RWPE2 (cell line): ENCODE data around the gene RAPGEF4.

Experiments used
- ATAC-seq: fragments of 200-7000 bp; cut with Tn5 transposase; 3 replicates; pipeline ENCODE4 v1.9.1; 2021; ENCODE audit warnings: low read depth
- DNase-seq: peaks from one replicate; pipeline ENCODE4 v3.0.0-alpha.2; 2020; ENCODE audit warnings: low spot score
- H3K27ac ChIP-seq: fragments of 450-650 bp; 2 replicates; pipeline ENCODE4 v1.5.1; 2017; ENCODE audit warnings: mild to moderate bottlenecking; ENCODE audit not compliant: poor library complexity, severe bottlenecking
- H3K27me3 ChIP-seq: fragments of 250-450 bp; sonication (Bioruptor Pico); 2 replicates; pipeline ENCODE4 v1.5.1; 2021; ENCODE audit warnings: mild to moderate bottlenecking, moderate library complexity; ENCODE audit not compliant: insufficient read depth, poor library complexity, severe bottlenecking
- H3K36me3 ChIP-seq: fragments of 250-450 bp; sonication (Bioruptor Pico); 2 replicates; pipeline ENCODE4 v1.5.1; 2020; ENCODE audit warnings: low read depth, mild to moderate bottlenecking, moderate library complexity
- H3K4me1 ChIP-seq: fragments of 250-450 bp; sonication (Bioruptor Pico); 2 replicates; pipeline ENCODE4 v1.5.1; 2021; ENCODE audit warnings: mild to moderate bottlenecking, moderate library complexity; ENCODE audit not compliant: insufficient read depth, poor library complexity, severe bottlenecking
- H3K4me3 ChIP-seq: fragments of 250-450 bp; sonication (Bioruptor Pico); 2 replicates; pipeline ENCODE4 v1.5.1; 2021; ENCODE audit warnings: mild to moderate bottlenecking, moderate library complexity; ENCODE audit not compliant: severe bottlenecking
- H3K9me3 ChIP-seq: fragments of 250-450 bp; sonication (Bioruptor Pico); 2 replicates; pipeline ENCODE4 v1.5.1; 2021; ENCODE audit warnings: mild to moderate bottlenecking, moderate library complexity; ENCODE audit not compliant: severe bottlenecking
- TF ChIP-seq, protein P1 (sequence below): fragments of 450-650 bp; IDR thresholded peaks from one replicate; pipeline ENCODE4 v1.5.1; 2017; ENCODE audit warnings: mild to moderate bottlenecking, moderate library complexity; ENCODE audit not compliant: poor library complexity, severe bottlenecking

Gene RAPGEF4

DNA sequence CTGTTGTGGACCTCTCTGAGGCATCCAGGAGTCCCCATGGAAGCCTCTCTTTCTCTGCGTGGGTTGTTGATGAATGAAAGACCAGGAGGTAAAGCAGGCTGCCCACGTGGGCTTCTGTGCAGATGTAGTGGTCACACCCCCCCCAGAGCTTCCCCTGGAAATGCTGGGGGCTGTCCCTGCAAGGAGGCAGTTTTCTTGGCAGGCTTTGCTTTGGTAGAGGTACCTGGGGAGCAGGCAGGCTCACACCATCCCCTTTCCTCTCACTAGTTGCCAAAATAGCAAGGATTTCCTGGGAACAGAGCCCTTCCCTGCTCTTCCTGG is 242.4 kb downstream of the RAPGEF4 start:
- Histone ChIP-seq H3K9me3 (no peaks in the 10 kb centered on the region), H3K36me3 (no peaks in the 10 kb centered on the region), H3K27ac (no peak overlapping the region), H3K27me3 (no peaks in the 10 kb centered on the region), H3K4me3 (no peak overlapping the region), H3K4me1 (no peaks in the 10 kb centered on the region)
- no peak for DNase-seq
- ATAC-seq = no peak
- TF ChIP-seq, protein P1, sequence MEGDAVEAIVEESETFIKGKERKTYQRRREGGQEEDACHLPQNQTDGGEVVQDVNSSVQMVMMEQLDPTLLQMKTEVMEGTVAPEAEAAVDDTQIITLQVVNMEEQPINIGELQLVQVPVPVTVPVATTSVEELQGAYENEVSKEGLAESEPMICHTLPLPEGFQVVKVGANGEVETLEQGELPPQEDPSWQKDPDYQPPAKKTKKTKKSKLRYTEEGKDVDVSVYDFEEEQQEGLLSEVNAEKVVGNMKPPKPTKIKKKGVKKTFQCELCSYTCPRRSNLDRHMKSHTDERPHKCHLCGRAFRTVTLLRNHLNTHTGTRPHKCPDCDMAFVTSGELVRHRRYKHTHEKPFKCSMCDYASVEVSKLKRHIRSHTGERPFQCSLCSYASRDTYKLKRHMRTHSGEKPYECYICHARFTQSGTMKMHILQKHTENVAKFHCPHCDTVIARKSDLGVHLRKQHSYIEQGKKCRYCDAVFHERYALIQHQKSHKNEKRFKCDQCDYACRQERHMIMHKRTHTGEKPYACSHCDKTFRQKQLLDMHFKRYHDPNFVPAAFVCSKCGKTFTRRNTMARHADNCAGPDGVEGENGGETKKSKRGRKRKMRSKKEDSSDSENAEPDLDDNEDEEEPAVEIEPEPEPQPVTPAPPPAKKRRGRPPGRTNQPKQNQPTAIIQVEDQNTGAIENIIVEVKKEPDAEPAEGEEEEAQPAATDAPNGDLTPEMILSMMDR = no peak

DNA sequence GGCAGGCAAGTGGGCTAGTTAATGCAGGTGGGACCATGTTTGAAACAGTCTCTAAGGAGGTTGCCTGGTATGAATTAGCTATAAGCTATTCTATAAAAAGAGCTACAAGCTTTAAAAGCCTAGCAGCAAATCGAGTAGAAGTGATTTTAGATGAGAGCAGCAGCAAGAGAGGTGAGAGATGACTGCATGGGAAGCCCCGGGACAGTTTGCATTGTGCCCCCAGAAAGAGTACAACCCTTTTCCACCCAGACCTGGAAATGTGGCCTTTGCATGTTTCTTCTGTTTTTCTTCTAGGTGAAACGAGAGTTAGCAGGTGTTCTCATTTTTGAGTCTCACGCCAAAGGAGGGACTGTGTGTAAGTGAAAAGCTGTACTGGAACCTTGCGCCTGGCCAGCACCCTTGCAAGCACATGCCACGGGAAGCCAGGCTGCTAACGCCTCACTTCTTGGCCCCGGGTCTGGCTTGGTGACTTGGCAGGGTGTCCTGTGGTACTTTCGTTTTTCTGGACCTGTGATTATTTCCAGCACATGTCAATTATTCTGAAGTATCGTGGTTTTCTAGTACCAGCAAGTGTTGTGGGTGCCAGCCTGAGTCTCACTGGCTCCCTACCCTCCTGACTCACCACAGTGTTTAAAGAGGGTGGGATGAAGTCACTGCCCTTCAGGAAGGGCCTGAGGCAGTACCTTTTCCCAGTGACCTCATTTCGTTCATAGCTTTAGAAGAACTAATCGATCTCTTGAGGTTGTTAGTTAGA is 249.7 kb downstream of the RAPGEF4 start:
- Histone ChIP-seq H3K4me3 (no peak overlapping the region), H3K4me1 (peaks cover 14% of the 10 kb centered on the region), H3K36me3 (no peaks in the 10 kb centered on the region), H3K9me3 (no peaks in the 10 kb centered on the region), H3K27me3 (no peaks in the 10 kb centered on the region), H3K27ac (peak overlapping the region; percentile 60)
- peak; percentile 99 for ATAC-seq
- TF ChIP-seq, protein P1 = no peak
- DNase-seq = peak; percentile 71

DNA sequence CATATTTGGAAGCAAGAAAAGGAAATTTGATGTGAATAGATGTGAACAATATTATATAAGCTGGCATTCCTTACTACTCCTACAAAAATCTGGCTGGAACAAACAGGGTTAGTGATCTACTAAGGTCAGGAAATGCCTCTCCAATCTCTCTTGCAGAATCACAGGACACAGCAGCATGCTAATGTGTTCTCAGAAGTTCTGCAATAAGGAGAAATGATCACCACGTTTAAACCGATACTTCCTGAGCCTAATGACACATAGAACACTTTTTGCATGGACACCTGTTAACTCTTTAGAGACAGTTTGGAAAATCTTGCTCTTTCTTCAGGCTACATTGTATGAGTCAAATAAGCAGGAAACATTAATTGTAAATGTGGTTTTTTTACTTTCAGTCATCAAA is 250.4 kb downstream of the RAPGEF4 start:
- H3K36me3 ChIP-seq = no peaks in the 10 kb centered on the region
- ATAC-seq = peak; percentile 50
- peak overlapping the region; percentile 60 for H3K27ac ChIP-seq
- no peaks in the 10 kb centered on the region for H3K9me3 ChIP-seq
- no peak overlapping the region for H3K4me3 ChIP-seq
- TF ChIP-seq, protein P1 = no peak
- peaks cover 14% of the 10 kb centered on the region for H3K4me1 ChIP-seq
- no peaks in the 10 kb centered on the region for H3K27me3 ChIP-seq
- no peak for DNase-seq

DNA sequence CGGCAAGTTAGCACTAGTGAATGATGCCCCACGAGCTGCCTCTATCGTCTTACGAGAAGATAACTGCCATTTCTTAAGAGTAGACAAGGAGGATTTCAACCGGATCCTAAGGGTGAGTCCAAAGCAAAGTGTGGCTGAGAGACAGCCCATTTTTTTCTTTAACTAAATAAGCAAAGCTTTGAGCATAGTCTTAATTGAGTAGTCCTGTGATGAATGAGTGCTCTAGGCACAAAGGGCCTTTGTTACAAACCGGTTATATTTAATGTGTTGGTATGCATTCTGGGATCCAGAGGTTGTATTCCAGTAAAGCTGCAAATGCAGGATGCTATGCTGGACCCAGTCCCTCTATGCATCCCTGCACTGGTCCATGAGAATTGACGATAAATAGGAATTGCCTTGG is 253.1 kb downstream of the RAPGEF4 start:
- DNase-seq = no peak
- Histone ChIP-seq H3K27me3 (no peaks in the 10 kb centered on the region), H3K4me1 (peaks cover 14% of the 10 kb centered on the region), H3K27ac (no peak overlapping the region), H3K4me3 (no peak overlapping the region), H3K9me3 (no peaks in the 10 kb centered on the region), H3K36me3 (no peaks in the 10 kb centered on the region)
- TF ChIP-seq, protein P1 = no peak
- no peak for ATAC-seq

DNA sequence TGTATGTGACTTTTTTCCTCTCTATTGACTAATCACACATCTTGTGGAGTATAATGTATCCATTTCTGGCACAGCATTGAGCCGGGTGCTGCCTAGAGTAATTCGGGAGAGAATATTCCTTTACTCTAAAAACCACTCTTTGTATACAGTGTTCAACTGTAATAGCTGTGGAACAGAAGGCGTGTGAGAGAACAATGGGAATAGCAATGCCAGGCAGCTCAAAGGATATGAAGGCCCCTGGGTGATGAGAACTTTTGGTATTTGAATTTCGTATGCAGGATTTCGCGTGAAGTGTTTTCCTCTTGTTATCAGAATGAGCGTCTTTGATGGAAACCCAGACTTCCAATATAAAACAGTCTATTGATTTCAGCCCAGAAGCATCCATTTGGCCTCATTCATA is 255.4 kb downstream of the RAPGEF4 start:
- Histone ChIP-seq H3K36me3 (no peaks in the 10 kb centered on the region), H3K27me3 (no peaks in the 10 kb centered on the region), H3K4me3 (no peak overlapping the region), H3K9me3 (no peaks in the 10 kb centered on the region), H3K27ac (no peak overlapping the region), H3K4me1 (peaks cover 11% of the 10 kb centered on the region)
- no peak for ATAC-seq
- TF ChIP-seq, protein P1 = no peak
- DNase-seq = no peak
